ENCODE measurements around the gene PDE4D. TPM values are rescaled to one million over a fixed set of nuclear protein-coding genes. Genes with fewer than 3 reads are reported as not detected.

PDE4D gene
- total RNA-seq, 4 donors from 2014 or later, result 6.0 to 36.2 (median 10.0) TPM

- H3K4me1 ChIP-seq, result peaks cover 0 to 28% (median 16%) of the 10 kb centered on the region in 3 donors
- TF ChIP-seq CTCF (IDR thresholded peaks at IDR 0.05) (no peak), POLR2A (IDR thresholded peaks at IDR 0.05) (no peak)
- H3K27ac ChIP-seq, result no peak overlapping the region
- no peak for DNase-seq
- no peak overlapping the region for H3K4me3 ChIP-seq
- 94 to 100% methylated on average over 2 of the region's 2 CpGs for WGBS, 2 donors
- H3K36me3 ChIP-seq, result no peaks in the 10 kb centered on the region
- no peaks in the 10 kb centered on the region for H3K27me3 ChIP-seq
- no peaks in the 10 kb centered on the region for H3K9me3 ChIP-seq
- intact Hi-C loops (cut with DNase I), result no loop called here
Measured at GRCh38 chr5:59600153-59600552, 293.4 kb downstream of the PDE4D start.

GRCh38 chr5:59599729-59600128, 293.8 kb downstream of the PDE4D start:
- Histone ChIP-seq H3K36me3 (no peaks in the 10 kb centered on the region), H3K9me3 (no peaks in the 10 kb centered on the region), H3K27ac (no peak overlapping the region), H3K4me3 (no peak overlapping the region), H3K4me1 (peaks cover 0 to 28% (median 16%) of the 10 kb centered on the region in 3 donors), H3K27me3 (no peaks in the 10 kb centered on the region)
- intact Hi-C loops (cut with DNase I), result no loop called here
- 92 to 100% methylated on average over 2 of the region's 2 CpGs for WGBS, 2 donors
- no peak for DNase-seq
- TF ChIP-seq CTCF (IDR thresholded peaks at IDR 0.05) (no peak), POLR2A (IDR thresholded peaks at IDR 0.05) (no peak)

- intact Hi-C loops (cut with DNase I), result no loop called here
- Histone ChIP-seq H3K27ac (peak overlapping the region; percentile 2 to 51 (median 28)), H3K36me3 (no peaks in the 10 kb centered on the region), H3K9me3 (no peaks in the 10 kb centered on the region), H3K4me3 (peak overlapping the region in 3 of 4 donors; percentile 6 to 58 (median 7)), H3K27me3 (no peaks in the 10 kb centered on the region), H3K4me1 (peaks cover 0 to 28% (median 16%) of the 10 kb centered on the region in 3 donors)
- 5 to 11% methylated on average over 2 of the region's 2 CpGs for WGBS, 2 donors
- TF ChIP-seq POLR2A (IDR thresholded peaks at IDR 0.05) (no peak), CTCF (IDR thresholded peaks at IDR 0.05) (no peak)
- no peak for DNase-seq
Measured at GRCh38 chr5:59598547-59598874, 295.0 kb downstream of the PDE4D start.

- 31 to 34% methylated on average over 6 of the region's 6 CpGs for WGBS, 2 donors
- no peak for DNase-seq
Measured at GRCh38 chr5:59597690-59598546, 295.6 kb downstream of the PDE4D start.

More at GRCh38 chr5:59597690-59598546, 295.6 kb downstream of the PDE4D start:
- intact Hi-C loops (cut with DNase I), result no loop called here
- TF ChIP-seq CTCF (IDR thresholded peaks at IDR 0.05) (no peak), POLR2A (IDR thresholded peaks at IDR 0.05) (no peak)
- Histone ChIP-seq H3K27ac (peak overlapping the region; percentile 2 to 51 (median 28)), H3K4me1 (peaks cover 0 to 28% (median 16%) of the 10 kb centered on the region in 3 donors), H3K4me3 (peak overlapping the region in 3 of 4 donors; percentile 6 to 58 (median 7)), H3K27me3 (no peaks in the 10 kb centered on the region), H3K36me3 (no peaks in the 10 kb centered on the region), H3K9me3 (no peaks in the 10 kb centered on the region)

Measured in esophagus squamous epithelium (tissue), 5 donors.